ENCODE measurements around the gene SMG5. TPM values are rescaled to one million over a fixed set of nuclear protein-coding genes. Genes with fewer than 3 reads are reported as not detected.

Gene SMG5
- total RNA-seq, 4 donors from 2014 or later = 58.0 to 85.8 (median 67.5) TPM

GRCh38 chr1:156310962-156311361 lies 28.3 kb upstream of the SMG5 start:
- Histone ChIP-seq H3K4me3 (no peak overlapping the region), H3K4me1 (no peaks in the 10 kb centered on the region), H3K27ac (no peak overlapping the region), H3K36me3 (peaks cover 4 to 100% (median 38%) of the 10 kb centered on the region in 3 donors), H3K9me3 (no peaks in the 10 kb centered on the region), H3K27me3 (no peaks in the 10 kb centered on the region)
- DNase-seq (ENCODE audit: low spot score in 2 of 2) = no peak
- WGBS, 2 donors = 79 to 80% methylated on average over 6 of the region's 6 CpGs
- no peak for TF ChIP-seq EP300 (IDR thresholded peaks at IDR 0.05)
- no peak for TF ChIP-seq POLR2A (IDR thresholded peaks at IDR 0.05)
- TF ChIP-seq CTCF (IDR thresholded peaks at IDR 0.05) = no peak

- H3K4me1 ChIP-seq = no peaks in the 10 kb centered on the region
- peaks cover 4 to 93% (median 35%) of the 10 kb centered on the region in 3 donors for H3K36me3 ChIP-seq
- no peak overlapping the region for H3K4me3 ChIP-seq
- H3K9me3 ChIP-seq = no peaks in the 10 kb centered on the region
- no peak for DNase-seq (ENCODE audit: low spot score in 2 of 2)
- TF ChIP-seq POLR2A (IDR thresholded peaks at IDR 0.05) (no peak), EP300 (IDR thresholded peaks at IDR 0.05) (no peak), CTCF (IDR thresholded peaks at IDR 0.05) (no peak)
- H3K27me3 ChIP-seq = no peaks in the 10 kb centered on the region
- H3K27ac ChIP-seq = no peak overlapping the region
These were observed 25.5 kb upstream of the SMG5 start for GRCh38 chr1:156308078-156308477.

DNA sequence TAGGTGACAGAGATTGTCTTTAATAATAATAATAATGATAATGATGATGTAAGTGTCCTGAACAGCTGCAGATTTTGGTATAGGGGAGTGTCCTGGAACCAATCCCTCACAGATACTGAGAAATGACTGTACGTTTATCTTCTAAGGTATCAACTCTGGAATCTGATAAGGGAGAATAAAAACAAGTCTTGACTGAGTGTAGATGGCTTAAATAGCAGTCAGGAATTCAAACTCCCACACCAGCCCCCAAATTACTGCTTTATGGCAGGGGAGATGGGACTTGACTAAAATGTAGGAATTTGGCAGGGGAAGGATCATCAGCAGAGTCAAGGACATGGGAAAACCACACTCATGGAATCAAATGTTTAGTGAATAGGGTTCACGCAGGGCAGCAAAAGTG lies 22.6 kb upstream of the SMG5 start:
- H3K9me3 ChIP-seq = no peaks in the 10 kb centered on the region
- H3K36me3 ChIP-seq = peaks cover 4 to 64% (median 19%) of the 10 kb centered on the region in 3 donors
- no peak overlapping the region for H3K4me3 ChIP-seq
- H3K4me1 ChIP-seq = no peaks in the 10 kb centered on the region
- 69 to 84% methylated on average over 2 of the region's 2 CpGs for WGBS, 2 donors
- no peak for DNase-seq (ENCODE audit: low spot score in 2 of 2)
- H3K27me3 ChIP-seq = no peaks in the 10 kb centered on the region
- no peak overlapping the region for H3K27ac ChIP-seq
- TF ChIP-seq CTCF (IDR thresholded peaks at IDR 0.05) (no peak), EP300 (IDR thresholded peaks at IDR 0.05) (no peak), POLR2A (IDR thresholded peaks at IDR 0.05) (no peak)

- H3K4me1 ChIP-seq = no peaks in the 10 kb centered on the region
- no peak overlapping the region for H3K27ac ChIP-seq
- no peak for TF ChIP-seq POLR2A (IDR thresholded peaks at IDR 0.05)
- TF ChIP-seq CTCF (IDR thresholded peaks at IDR 0.05) = no peak
- TF ChIP-seq EP300 (IDR thresholded peaks at IDR 0.05) = no peak
- no peaks in the 10 kb centered on the region for H3K9me3 ChIP-seq
- H3K36me3 ChIP-seq = peaks cover 0 to 45% (median 7%) of the 10 kb centered on the region in 3 donors
- 80 to 95% methylated on average over 4 of the region's 4 CpGs for WGBS, 2 donors
- no peaks in the 10 kb centered on the region for H3K27me3 ChIP-seq
- no peak for DNase-seq (ENCODE audit: low spot score in 2 of 2)
- no peak overlapping the region for H3K4me3 ChIP-seq
These were observed 20.6 kb upstream of the SMG5 start for GRCh38 chr1:156303241-156303640.

DNA sequence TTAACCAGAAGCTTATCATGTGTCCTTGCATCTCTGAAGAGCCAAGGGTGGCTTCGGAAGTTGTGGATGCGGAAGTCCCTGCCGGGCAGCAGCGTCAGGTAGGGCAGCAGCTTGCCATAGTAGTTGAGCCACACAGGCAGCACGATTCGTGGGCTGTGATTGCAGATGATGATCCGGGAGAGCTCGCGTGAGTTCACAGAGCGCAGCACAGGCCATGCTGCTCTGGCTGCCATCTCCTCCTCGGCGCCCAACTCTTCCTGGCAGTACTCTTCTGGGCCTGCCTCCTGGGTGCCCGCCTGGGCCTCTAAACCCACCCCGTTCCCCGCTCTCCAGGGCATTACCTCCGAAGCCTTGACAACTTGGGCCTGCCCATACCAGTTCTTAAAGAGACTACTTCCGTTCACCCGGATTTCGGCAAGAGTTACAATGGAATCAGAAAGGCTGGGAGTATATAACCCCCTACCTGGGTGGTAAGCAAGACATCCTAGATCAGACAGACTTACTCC lies 16.3 kb upstream of the SMG5 start, which contains the start of gene VHLL:
VHLL (minus strand) TSS at position 456 of the 506 bp plus-strand sequence; CDS start at position 338, 118 bp downstream.
- TF ChIP-seq EP300 (IDR thresholded peaks at IDR 0.05) = no peak
- TF ChIP-seq CTCF (IDR thresholded peaks at IDR 0.05) = no peak
- no peak for TF ChIP-seq POLR2A (IDR thresholded peaks at IDR 0.05)
- Histone ChIP-seq H3K9me3 (no peaks in the 10 kb centered on the region), H3K4me3 (no peak within 1 kb of the TSS), H3K27ac (no peak within 1 kb of the TSS), H3K36me3 (peaks cover 0 to 7% (median 0%) of the 10 kb centered on the region in 3 donors), H3K27me3 (no peaks in the 10 kb centered on the region), H3K4me1 (peaks cover 0 to 20% (median 9%) of the 10 kb centered on the region in 4 donors)
- 87 to 89% methylated on average over 16 to 19 of the region's 19 CpGs for WGBS, 2 donors
- no peak for DNase-seq (ENCODE audit: low spot score in 2 of 2)

All from tibial nerve (tissue), 4 donors.